Nucleus accumbens (tissue), 56 donors: ENCODE results near the gene GPBP1.
A peak's percentile ranks its signal among the peaks of the same experiment; 100 is the strongest.

ENCODE experiments used
- DNase-seq, 56 donors: peaks; one replicate each; lab custom pipeline; 2025; lab: John Stamatoyannopoulos, UW

The GPBP1 gene

GRCh38 chr5:57207681-57208080, 33.8 kb downstream of the GPBP1 start:
- no peak for DNase-seq

GRCh38 chr5:57209316-57210040, 35.6 kb downstream of the GPBP1 start:
- DNase-seq, result no peak

GRCh38 chr5:57210633-57211032, 36.8 kb downstream of the GPBP1 start:
- no peak for DNase-seq

GRCh38 chr5:57211039-57211438, 37.2 kb downstream of the GPBP1 start:
- DNase-seq, result no peak

GRCh38 chr5:57215629-57216195, 41.9 kb downstream of the GPBP1 start:
- no peak for DNase-seq

GRCh38 chr5:57216714-57217113, 42.9 kb downstream of the GPBP1 start:
- no peak for DNase-seq

- DNase-seq, result no peak
Observed at GRCh38 chr5:57219386-57219785, 45.5 kb downstream of the GPBP1 start.

- DNase-seq, result peak in 1 of 56 donors; percentile 4
Observed at GRCh38 chr5:57221049-57221568, 47.2 kb downstream of the GPBP1 start.

GRCh38 chr5:57225553-57225952, 51.7 kb downstream of the GPBP1 start:
- DNase-seq, result no peak

GRCh38 chr5:57229313-57229712, 55.5 kb downstream of the GPBP1 start:
- DNase-seq, result no peak

- no peak for DNase-seq
Observed at GRCh38 chr5:57231607-57232006, 57.7 kb downstream of the GPBP1 start.

- no peak for DNase-seq
Observed at GRCh38 chr5:57232293-57233033, 58.6 kb downstream of the GPBP1 start.

GRCh38 chr5:57243286-57244137, 69.7 kb downstream of the GPBP1 start:
- DNase-seq, result no peak

- no peak for DNase-seq
Observed at GRCh38 chr5:57244331-57244730, 70.5 kb downstream of the GPBP1 start.

GRCh38 chr5:57246426-57246825, 72.6 kb downstream of the GPBP1 start:
- no peak for DNase-seq

- DNase-seq, result no peak
Observed at GRCh38 chr5:57247765-57248164, 73.9 kb downstream of the GPBP1 start.

- DNase-seq, result no peak
Observed at GRCh38 chr5:57249265-57249874, 75.5 kb downstream of the GPBP1 start.

GRCh38 chr5:57258052-57258451, 84.2 kb downstream of the GPBP1 start:
- DNase-seq, result no peak

- no peak for DNase-seq
Observed at GRCh38 chr5:57258943-57259342, 85.1 kb downstream of the GPBP1 start.

GRCh38 chr5:57259704-57260103, 85.8 kb downstream of the GPBP1 start:
- DNase-seq, result no peak
